Peyer's patch (tissue), 4 donors: ENCODE data around the gene ARHGEF25. TPM values are rescaled to one million over a fixed set of nuclear protein-coding genes. Genes with fewer than 3 reads are reported as not detected.
"Not testable (repeated sequence)": the region's sequence is repeated elsewhere in the genome, so short reads cannot be mapped to it uniquely, and the experiment has no call there.

ENCODE experiments used
- DNase-seq, 3 donors: peaks; one replicate each; pipeline ENCODE4 v3.0.0-alpha.2; 2017 to 2019
- H3K27ac ChIP-seq, 4 donors: fragments of 200-600 bp; sonication (generic); one replicate each; pipeline ENCODE4 v1.5.1; 2016 to 2019
- H3K27me3 ChIP-seq, 2 donors: fragments of 200-600 bp; sonication (generic); one replicate each; pipeline ENCODE4 v1.5.1; 2019
- H3K36me3 ChIP-seq, 3 donors: fragments of 200-600 bp; sonication (generic); one replicate each; pipeline ENCODE4 v1.5.1; 2016 to 2019
- H3K4me1 ChIP-seq, 4 donors: fragments of 200-600 bp; sonication (generic); one replicate each; pipeline ENCODE4 v1.5.1; 2016 to 2019
- H3K4me3 ChIP-seq, 4 donors: fragments of 200-600 bp; sonication (generic); 1 replicate in 3 of 4; 2 replicates in 1 of 4; pipeline ENCODE4 v1.5.1; 2016 to 2019; ENCODE audit warnings: mild to moderate bottlenecking in 1 of 4
- H3K9me3 ChIP-seq, 4 donors: fragments of 200-600 bp; sonication (generic); one replicate each; pipeline ENCODE4 v1.5.1; 2016 to 2019; ENCODE audit warnings: mild to moderate bottlenecking in 1 of 4
- CTCF ChIP-seq, 6 experiments: fragments of 450-650 bp in 4 of 6; fragments of 200-600 bp in 2 of 6; sonication (generic) in 1 of 6; IDR thresholded peaks; one replicate each; pipeline ENCODE4 v1.5.1; 2017 to 2019; ENCODE audit warnings: antibody characterized with exemption in 6 of 6, mild to moderate bottlenecking in 3 of 6, moderate library complexity in 1 of 6
- POLR2A ChIP-seq, 2 donors: fragments of 450-650 bp; IDR thresholded peaks; one replicate each; pipeline ENCODE4 v1.5.1; 2017; ENCODE audit warnings: antibody characterized with exemption in 2 of 2, mild to moderate bottlenecking in 2 of 2, moderate library complexity in 2 of 2
- total RNA-seq, 4 donors: library from RNA; depleted of rRNA; stranded (reverse); fragments of >200 nt; gene quantifications; one replicate each; pipeline ENCODE4 v1.1.0, GENCODE V29; 2016

The ARHGEF25 gene
- total RNA-seq, 4 donors from 2014 or later: 5.1 to 44.6 (median 8.7) TPM

GRCh38 chr12:57614948-57615500, 3.8 kb downstream of the ARHGEF25 start:
- Histone ChIP-seq H3K4me3 (no peak overlapping the region), H3K9me3 (no peaks in the 10 kb centered on the region), H3K36me3 (no peaks in the 10 kb centered on the region), H3K4me1 (peaks cover 0 to 23% (median 14%) of the 10 kb centered on the region in 4 donors), H3K27me3 (peaks cover 0 to 10% of the 10 kb centered on the region in 2 donors), H3K27ac (no peak overlapping the region)
- no peak for TF ChIP-seq CTCF (IDR thresholded peaks at IDR 0.05)
- no peak for TF ChIP-seq POLR2A (IDR thresholded peaks at IDR 0.05)
- DNase-seq: no peak

DNA sequence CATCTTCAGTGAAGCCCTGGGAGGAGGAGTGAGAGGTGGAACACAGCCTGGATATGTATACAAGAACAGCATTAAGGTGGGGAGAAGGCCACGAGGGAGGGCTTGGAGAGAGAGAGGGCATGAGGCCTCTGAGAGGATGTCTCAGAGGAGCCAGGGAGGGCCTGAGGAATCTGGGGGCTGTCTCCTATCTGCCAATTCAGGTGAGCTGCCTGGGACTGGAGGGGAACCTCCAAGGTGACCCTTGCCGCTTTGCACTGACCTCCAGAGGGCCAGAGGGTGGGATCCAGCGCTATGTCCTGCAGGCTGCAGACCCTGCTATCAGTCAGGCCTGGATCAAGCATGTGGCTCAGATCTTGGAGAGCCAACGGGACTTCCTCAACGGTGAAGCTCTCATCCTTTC, 4.4 kb downstream of the ARHGEF25 start:
- Histone ChIP-seq H3K9me3 (no peaks in the 10 kb centered on the region), H3K27ac (no peak overlapping the region), H3K4me3 (no peak overlapping the region), H3K27me3 (peaks cover 0 to 16% of the 10 kb centered on the region in 2 donors), H3K4me1 (peaks cover 0 to 21% (median 15%) of the 10 kb centered on the region in 4 donors), H3K36me3 (no peaks in the 10 kb centered on the region)
- TF ChIP-seq POLR2A (IDR thresholded peaks at IDR 0.05): no peak
- no peak for TF ChIP-seq CTCF (IDR thresholded peaks at IDR 0.05)
- no peak for DNase-seq

DNA sequence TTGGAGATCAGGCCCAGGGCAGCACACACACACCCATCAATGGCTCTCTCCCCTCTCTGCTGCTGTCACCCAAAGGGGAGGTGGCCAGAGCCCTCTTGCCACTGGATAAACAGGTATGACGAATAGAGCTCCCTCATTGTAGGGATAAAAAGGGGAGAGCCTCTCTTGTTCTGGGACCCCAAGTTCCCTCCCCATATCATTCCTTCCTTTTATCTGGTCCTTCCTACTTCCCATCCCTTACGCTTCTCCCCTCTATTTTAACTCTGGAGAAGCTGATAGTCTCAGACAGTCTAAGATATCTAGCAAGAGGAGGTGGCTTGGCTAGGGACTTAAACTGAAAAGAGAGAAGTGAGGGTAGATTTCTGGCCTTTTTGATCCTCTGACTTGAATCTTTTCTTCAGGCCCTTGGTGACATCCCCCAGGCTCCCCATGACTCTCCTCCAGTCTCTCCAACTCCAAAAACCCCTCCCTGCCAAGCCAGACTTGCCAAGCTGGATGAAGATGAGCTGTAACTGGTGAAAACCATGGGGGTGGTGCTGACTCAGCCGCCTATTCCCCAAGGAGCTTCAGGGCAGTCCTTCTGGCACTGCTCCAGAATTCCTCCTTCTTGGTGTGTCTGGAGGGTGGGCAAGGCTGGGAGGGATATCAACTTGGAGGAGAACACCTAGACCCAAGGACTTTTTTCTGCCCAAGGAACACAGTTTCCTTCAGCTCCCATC, 5.3 kb downstream of the ARHGEF25 start:
- DNase-seq: no peak
- Histone ChIP-seq H3K27ac (no peak overlapping the region), H3K9me3 (no peaks in the 10 kb centered on the region), H3K4me1 (peaks cover under 1 to 21% (median 18%) of the 10 kb centered on the region in 4 donors), H3K27me3 (peaks cover 0 to 25% of the 10 kb centered on the region in 2 donors), H3K4me3 (no peak overlapping the region), H3K36me3 (no peaks in the 10 kb centered on the region)
- no peak for TF ChIP-seq POLR2A (IDR thresholded peaks at IDR 0.05)
- TF ChIP-seq CTCF (IDR thresholded peaks at IDR 0.05): no peak

DNA sequence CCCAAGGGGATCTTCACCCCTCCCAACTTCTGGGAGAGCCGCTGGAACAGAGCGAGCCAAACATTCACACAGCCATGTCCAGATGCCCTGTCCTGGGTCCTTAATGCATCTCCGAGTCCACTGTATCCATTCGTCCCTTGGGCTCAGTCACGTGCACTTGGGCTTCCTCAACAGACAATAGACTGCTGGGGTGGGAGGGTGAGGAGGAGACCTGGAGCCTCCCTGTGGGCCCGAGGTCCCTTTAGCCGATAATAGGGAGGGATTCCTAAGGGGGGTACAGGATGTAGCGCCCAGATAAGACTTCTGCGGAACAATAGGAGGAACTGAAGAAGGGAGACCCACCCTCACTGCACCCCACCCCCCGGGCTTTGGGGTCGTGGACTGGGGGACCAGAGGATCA, 6.7 kb downstream of the ARHGEF25 start:
- Histone ChIP-seq H3K27ac (no peak overlapping the region), H3K9me3 (no peaks in the 10 kb centered on the region), H3K4me1 (peaks cover 3 to 23% (median 16%) of the 10 kb centered on the region in 4 donors), H3K36me3 (no peaks in the 10 kb centered on the region), H3K27me3 (peaks cover 0 to 25% of the 10 kb centered on the region in 2 donors), H3K4me3 (no peak overlapping the region)
- TF ChIP-seq CTCF (IDR thresholded peaks at IDR 0.05): no peak
- no peak for DNase-seq

- H3K27me3 ChIP-seq: peaks cover 0 to 25% of the 10 kb centered on the region in 2 donors
- not testable (repeated sequence) for H3K36me3 ChIP-seq, H3K27ac ChIP-seq, DNase-seq, H3K9me3 ChIP-seq, H3K4me3 ChIP-seq
- H3K4me1 ChIP-seq: peaks cover 3 to 23% (median 16%) of the 10 kb centered on the region in 4 donors
Observed at GRCh38 chr12:57618431-57618830, 7.2 kb downstream of the ARHGEF25 start.

DNA sequence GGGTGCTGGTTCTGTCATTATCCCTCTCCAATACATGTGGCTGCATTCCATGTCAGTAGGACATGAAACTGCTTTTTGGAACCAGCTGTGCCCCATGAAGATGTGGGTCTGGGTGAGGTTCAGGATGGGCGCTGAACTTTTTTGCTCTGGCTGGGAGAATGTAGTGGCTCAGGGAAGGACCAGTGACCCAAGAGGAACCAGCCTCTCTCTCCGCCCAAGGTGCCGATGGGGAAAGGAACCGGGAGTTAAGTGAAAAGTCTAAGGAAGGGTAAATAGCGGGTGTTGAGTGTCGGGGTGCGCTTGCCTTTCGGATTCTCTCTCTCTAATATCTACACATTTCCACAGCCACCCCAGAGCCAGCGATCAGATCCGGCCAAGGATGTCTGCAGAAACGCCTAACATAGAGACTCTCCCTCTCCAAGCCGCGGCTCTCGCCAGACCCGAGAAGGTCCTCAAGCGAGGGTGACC, 7.8 kb downstream of the ARHGEF25 start:
- Histone ChIP-seq H3K9me3 (no peaks in the 10 kb centered on the region), H3K27me3 (peaks cover 0 to 25% of the 10 kb centered on the region in 2 donors), H3K4me3 (no peak overlapping the region), H3K27ac (no peak overlapping the region), H3K36me3 (no peaks in the 10 kb centered on the region), H3K4me1 (peaks cover 3 to 23% (median 15%) of the 10 kb centered on the region in 4 donors)
- DNase-seq: no peak
- TF ChIP-seq POLR2A (IDR thresholded peaks at IDR 0.05) (no peak), CTCF (IDR thresholded peaks at IDR 0.05) (no peak)
